DMS153 (cell line): Measurements from ENCODE around the gene ZNF615.
"Not testable (repeated sequence)": the region's sequence is repeated elsewhere in the genome, so short reads cannot be mapped to it uniquely, and the experiment has no call there.

Experiments used
- DNase-seq: peaks from one replicate; lab custom pipeline; 2025; lab: John Stamatoyannopoulos, UW

ZNF615 gene

GRCh38 chr19:51980116-51980736 is 27.8 kb downstream of the ZNF615 start:
- DNase-seq: no peak

- no peak for DNase-seq
Observed at GRCh38 chr19:51978882-51979281, 29.1 kb downstream of the ZNF615 start.

- DNase-seq: no peak
Observed at GRCh38 chr19:51977346-51977745, 30.7 kb downstream of the ZNF615 start.

GRCh38 chr19:51976852-51977251 is 31.2 kb downstream of the ZNF615 start:
- DNase-seq: no peak

- DNase-seq: not testable (repeated sequence)
Observed at GRCh38 chr19:51975787-51976186, 32.2 kb downstream of the ZNF615 start.

- no peak for DNase-seq
Observed at GRCh38 chr19:51971624-51972023, 36.4 kb downstream of the ZNF615 start.

- DNase-seq: no peak
Observed at GRCh38 chr19:51970718-51971117, 37.3 kb downstream of the ZNF615 start.

- DNase-seq: no peak
Observed at GRCh38 chr19:51965583-51965982, 42.4 kb downstream of the ZNF615 start.

GRCh38 chr19:51960621-51961233 is 47.3 kb downstream of the ZNF615 start:
- DNase-seq: peak; percentile 8

- no peak for DNase-seq
Observed at GRCh38 chr19:51959791-51960190, 48.2 kb downstream of the ZNF615 start.

- not testable (repeated sequence) for DNase-seq
Observed at GRCh38 chr19:51957846-51958245, 50.2 kb downstream of the ZNF615 start.

GRCh38 chr19:51948975-51949374 is 59.0 kb downstream of the ZNF615 start:
- no peak for DNase-seq

- no peak for DNase-seq
Observed at GRCh38 chr19:51946602-51947001, 61.4 kb downstream of the ZNF615 start.

- DNase-seq: no peak
Observed at GRCh38 chr19:51944798-51945552, 63.0 kb downstream of the ZNF615 start.
